Measurements from ENCODE around the gene ICAM5. TPM values are rescaled to one million over a fixed set of nuclear protein-coding genes. Genes with fewer than 3 reads are reported as not detected.

The ICAM5 gene
- total RNA-seq, 1 donor from 2014 or later = 2.0 TPM

- H3K36me3 Mint-ChIP-seq (ENCODE audit: unreplicated experiment) = peaks cover 2% of the 10 kb centered on the region
- TF ChIP-seq CTCF (IDR thresholded peaks at IDR 0.05) = no peak
- peaks cover 52% of the 10 kb centered on the region for H3K4me1 Mint-ChIP-seq (ENCODE audit: unreplicated experiment)
- no peak overlapping the region for H3K27ac Mint-ChIP-seq (ENCODE audit: unreplicated experiment)
- peak; percentile 83 for DNase-seq (ENCODE audit: extremely low spot score, unreplicated experiment)
- peak overlapping the region; percentile 72 for H3K4me3 Mint-ChIP-seq (ENCODE audit: unreplicated experiment)
- peaks cover 68% of the 10 kb centered on the region for H3K27me3 Mint-ChIP-seq (ENCODE audit: unreplicated experiment)
- H3K9me3 Mint-ChIP-seq (ENCODE audit: unreplicated experiment) = no peaks in the 10 kb centered on the region
These were observed 1.3 kb downstream of the ICAM5 start for GRCh38 chr19:10290876-10291553.

GRCh38 chr19:10291554-10292205, 1.9 kb downstream of the ICAM5 start:
- H3K27ac Mint-ChIP-seq (ENCODE audit: unreplicated experiment) = no peak overlapping the region
- H3K4me1 Mint-ChIP-seq (ENCODE audit: unreplicated experiment) = peaks cover 52% of the 10 kb centered on the region
- H3K36me3 Mint-ChIP-seq (ENCODE audit: unreplicated experiment) = peaks cover 2% of the 10 kb centered on the region
- H3K9me3 Mint-ChIP-seq (ENCODE audit: unreplicated experiment) = no peaks in the 10 kb centered on the region
- peak; percentile 83 for DNase-seq (ENCODE audit: extremely low spot score, unreplicated experiment)
- H3K27me3 Mint-ChIP-seq (ENCODE audit: unreplicated experiment) = peaks cover 70% of the 10 kb centered on the region
- peak overlapping the region; percentile 72 for H3K4me3 Mint-ChIP-seq (ENCODE audit: unreplicated experiment)
- TF ChIP-seq CTCF (IDR thresholded peaks at IDR 0.05) = no peak

GRCh38 chr19:10292206-10292788, 2.5 kb downstream of the ICAM5 start:
- Mint-ChIP-seq H3K4me1 (ENCODE audit: unreplicated experiment) (peaks cover 49% of the 10 kb centered on the region), H3K4me3 (ENCODE audit: unreplicated experiment) (peak overlapping the region; percentile 72), H3K9me3 (ENCODE audit: unreplicated experiment) (no peaks in the 10 kb centered on the region), H3K27ac (ENCODE audit: unreplicated experiment) (no peak overlapping the region), H3K36me3 (ENCODE audit: unreplicated experiment) (peaks cover 2% of the 10 kb centered on the region), H3K27me3 (ENCODE audit: unreplicated experiment) (peaks cover 72% of the 10 kb centered on the region)
- TF ChIP-seq CTCF (IDR thresholded peaks at IDR 0.05) = no peak
- DNase-seq (ENCODE audit: extremely low spot score, unreplicated experiment) = peak; percentile 88

GRCh38 chr19:10292789-10293636, 3.3 kb downstream of the ICAM5 start:
- Mint-ChIP-seq H3K4me3 (ENCODE audit: unreplicated experiment) (peak overlapping the region; percentile 72), H3K36me3 (ENCODE audit: unreplicated experiment) (peaks cover 2% of the 10 kb centered on the region), H3K9me3 (ENCODE audit: unreplicated experiment) (no peaks in the 10 kb centered on the region), H3K27me3 (ENCODE audit: unreplicated experiment) (peaks cover 69% of the 10 kb centered on the region), H3K27ac (ENCODE audit: unreplicated experiment) (no peak overlapping the region), H3K4me1 (ENCODE audit: unreplicated experiment) (peaks cover 49% of the 10 kb centered on the region)
- TF ChIP-seq CTCF (IDR thresholded peaks at IDR 0.05) = no peak
- DNase-seq (ENCODE audit: extremely low spot score, unreplicated experiment) = peak; percentile 84
